ENCODE results near the gene FRMPD4. TPM values are rescaled to one million over a fixed set of nuclear protein-coding genes. Genes with fewer than 3 reads are reported as not detected.

Gene FRMPD4
- total and polyA plus RNA-seq, 2 of the 13 experiments (the other 11 are each of a cell fraction or from before 2014, with no cell fraction given) = not detected

DNA sequence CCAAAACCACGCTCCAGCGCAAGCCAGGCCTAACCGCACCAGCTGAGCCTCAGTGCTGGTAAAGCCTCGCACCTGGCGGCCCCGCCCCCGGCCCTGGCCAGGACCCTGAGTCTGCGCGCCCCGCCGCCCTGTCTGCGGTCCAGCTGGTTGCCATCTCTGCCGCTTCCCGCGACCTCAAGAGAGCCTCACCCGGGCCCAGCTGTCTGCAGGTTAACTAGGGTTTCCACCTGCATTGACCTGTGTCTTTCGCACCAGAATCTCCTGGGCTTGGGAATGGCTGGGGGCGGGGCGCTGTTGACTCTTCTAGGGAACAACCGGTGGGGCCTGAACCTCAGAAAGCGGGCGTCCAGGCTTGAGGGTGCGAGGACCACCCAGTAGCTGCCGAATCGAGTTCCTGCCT is 445.3 kb downstream of the FRMPD4 start:
- TF ChIP-seq ZNF431 (CRISPR knock-in tag; IDR thresholded peaks at IDR 0.05; ENCODE audit: borderline replicate concordance, low read depth) = no peak
- no peak for TF ChIP-seq ZNF883 (CRISPR knock-in tag; IDR thresholded peaks at IDR 0.05; ENCODE audit: not compliant biosample characterization)
- BruUV-seq (replicated peaks) = no TSS peak
- Histone ChIP-seq H3K79me2 (ENCODE audit: insufficient read depth, low read length) (no peaks in the 10 kb centered on the region), H2AFZ (ENCODE audit: low read length) (no peak overlapping the region), H3K27ac (ENCODE audit: extremely low read length, insufficient read depth, low read length) (no peak overlapping the region), H3K9ac (ENCODE audit: insufficient read depth, low read depth, low read length) (no peak overlapping the region), H3K9me3 (ENCODE audit: low read length) (no peaks in the 10 kb centered on the region), H3K4me2 (ENCODE audit: low read depth, low read length) (no peak overlapping the region), H4K20me1 (ENCODE audit: insufficient read depth, low read length) (no peaks in the 10 kb centered on the region), H3K4me1 (ENCODE audit: insufficient read depth, low read length) (no peaks in the 10 kb centered on the region), H3K27me3 (ENCODE audit: control insufficient read depth in 1 of 2, insufficient read depth in 2 of 2, low read length in 2 of 2) (no peaks in the 10 kb centered on the region), H3K4me3 (replicated peaks in 1 of 3; ENCODE audit: insufficient read depth in 1 of 3, low read depth in 2 of 3, low read length in 3 of 3) (no peak overlapping the region), H3K36me3 (replicated peaks in 1 of 2; ENCODE audit: control insufficient read depth in 1 of 2, insufficient read depth in 2 of 2, low read length in 2 of 2) (no peaks in the 10 kb centered on the region)
- ATAC-seq (no peak), FAIRE-seq (no peak), DNase-seq (ENCODE audit: low spot score) (no peak)
- ChIA-PET POLR2A (no interaction called here), CTCF (ENCODE audit: low intra/inter-chr PET ratio, low total read pairs) (no interaction called here)
- in situ Hi-C loops (cut with HindIII; ENCODE audit: extremely low pct_ligation_motif_present, low pct_unique_long_range_greater_than_20kb) = no loop called here
- intact Hi-C loops (cut with micrococcal nuclease; ENCODE audit: unreplicated experiment) = no loop called here
- no CpG with 5 or more reads among the region's 25 CpGs for WGBS (ENCODE audit: low lambda C conversion rate)

DNA sequence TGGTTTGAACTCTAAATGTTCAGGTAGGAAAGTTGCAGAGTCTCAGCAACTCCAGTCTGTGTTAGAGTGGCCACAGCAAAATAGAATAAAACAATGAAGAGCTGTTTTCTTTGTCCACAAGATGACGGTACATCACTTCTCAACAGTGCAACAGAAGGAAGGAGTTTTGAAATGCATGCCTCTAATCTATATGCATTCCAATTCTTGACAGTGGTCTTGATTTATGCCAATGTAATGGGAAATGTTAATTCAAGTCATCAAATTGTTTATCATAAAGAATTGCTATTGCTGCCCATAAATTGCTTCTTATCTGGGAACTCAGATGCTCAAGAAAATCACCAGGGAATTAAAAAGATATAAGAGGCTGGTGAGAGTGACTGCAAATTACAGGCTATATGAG is 457.4 kb downstream of the FRMPD4 start:
- no peaks in the 10 kb centered on the region for H3K36me3 ChIP-seq (replicated peaks in 1 of 2; ENCODE audit: control insufficient read depth in 1 of 2, insufficient read depth in 2 of 2, low read length in 2 of 2)
- no peaks in the 10 kb centered on the region for H3K4me1 ChIP-seq (ENCODE audit: insufficient read depth, low read length)
- H3K9ac ChIP-seq (ENCODE audit: insufficient read depth, low read depth, low read length) = no peak overlapping the region
- H3K27ac ChIP-seq (ENCODE audit: extremely low read length, insufficient read depth, low read length) = no peak overlapping the region
- H2AFZ ChIP-seq (ENCODE audit: low read length) = no peak overlapping the region
- H4K20me1 ChIP-seq (ENCODE audit: insufficient read depth, low read length) = no peaks in the 10 kb centered on the region
- ChIA-PET CTCF (ENCODE audit: low intra/inter-chr PET ratio, low total read pairs) (no interaction called here), POLR2A (no interaction called here)
- intact Hi-C loops (cut with micrococcal nuclease; ENCODE audit: unreplicated experiment) (no loop called here), in situ Hi-C loops (cut with HindIII; ENCODE audit: extremely low pct_ligation_motif_present, low pct_unique_long_range_greater_than_20kb) (no loop called here)
- 0% methylated on average over 1 of the region's 1 CpG for WGBS (ENCODE audit: low lambda C conversion rate)
- no peaks in the 10 kb centered on the region for H3K79me2 ChIP-seq (ENCODE audit: insufficient read depth, low read length)
- ATAC-seq (no peak), DNase-seq (ENCODE audit: low spot score) (no peak), FAIRE-seq (no peak)
- no peaks in the 10 kb centered on the region for H3K27me3 ChIP-seq (ENCODE audit: control insufficient read depth in 1 of 2, insufficient read depth in 2 of 2, low read length in 2 of 2)
- no TSS peak for BruUV-seq (replicated peaks)
- no peaks in the 10 kb centered on the region for H3K9me3 ChIP-seq (ENCODE audit: low read length)
- no peak overlapping the region for H3K4me3 ChIP-seq (replicated peaks in 1 of 3; ENCODE audit: insufficient read depth in 1 of 3, low read depth in 2 of 3, low read length in 3 of 3)
- no peak overlapping the region for H3K4me2 ChIP-seq (ENCODE audit: low read depth, low read length)
- TF ChIP-seq, protein P1, sequence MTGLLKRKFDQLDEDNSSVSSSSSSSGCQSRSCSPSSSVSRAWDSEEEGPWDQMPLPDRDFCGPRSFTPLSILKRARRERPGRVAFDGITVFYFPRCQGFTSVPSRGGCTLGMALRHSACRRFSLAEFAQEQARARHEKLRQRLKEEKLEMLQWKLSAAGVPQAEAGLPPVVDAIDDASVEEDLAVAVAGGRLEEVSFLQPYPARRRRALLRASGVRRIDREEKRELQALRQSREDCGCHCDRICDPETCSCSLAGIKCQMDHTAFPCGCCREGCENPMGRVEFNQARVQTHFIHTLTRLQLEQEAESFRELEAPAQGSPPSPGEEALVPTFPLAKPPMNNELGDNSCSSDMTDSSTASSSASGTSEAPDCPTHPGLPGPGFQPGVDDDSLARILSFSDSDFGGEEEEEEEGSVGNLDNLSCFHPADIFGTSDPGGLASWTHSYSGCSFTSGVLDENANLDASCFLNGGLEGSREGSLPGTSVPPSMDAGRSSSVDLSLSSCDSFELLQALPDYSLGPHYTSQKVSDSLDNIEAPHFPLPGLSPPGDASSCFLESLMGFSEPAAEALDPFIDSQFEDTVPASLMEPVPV (CRISPR knock-in tag; IDR thresholded peaks at IDR 0.05) = no peak
- TF ChIP-seq ZNF773 (CRISPR knock-in tag; IDR thresholded peaks at IDR 0.05; ENCODE audit: borderline replicate concordance) = no peak
- TF ChIP-seq AHR (CRISPR knock-in tag; IDR thresholded peaks at IDR 0.05) = no peak
- no peak for TF ChIP-seq KDM3A (CRISPR knock-in tag; IDR thresholded peaks at IDR 0.05; ENCODE audit: low read depth)
- TF ChIP-seq RBM22 (optimal IDR thresholded peaks at IDR 0.05; ENCODE audit: low read length) = no peak
- TF ChIP-seq, protein P2, sequence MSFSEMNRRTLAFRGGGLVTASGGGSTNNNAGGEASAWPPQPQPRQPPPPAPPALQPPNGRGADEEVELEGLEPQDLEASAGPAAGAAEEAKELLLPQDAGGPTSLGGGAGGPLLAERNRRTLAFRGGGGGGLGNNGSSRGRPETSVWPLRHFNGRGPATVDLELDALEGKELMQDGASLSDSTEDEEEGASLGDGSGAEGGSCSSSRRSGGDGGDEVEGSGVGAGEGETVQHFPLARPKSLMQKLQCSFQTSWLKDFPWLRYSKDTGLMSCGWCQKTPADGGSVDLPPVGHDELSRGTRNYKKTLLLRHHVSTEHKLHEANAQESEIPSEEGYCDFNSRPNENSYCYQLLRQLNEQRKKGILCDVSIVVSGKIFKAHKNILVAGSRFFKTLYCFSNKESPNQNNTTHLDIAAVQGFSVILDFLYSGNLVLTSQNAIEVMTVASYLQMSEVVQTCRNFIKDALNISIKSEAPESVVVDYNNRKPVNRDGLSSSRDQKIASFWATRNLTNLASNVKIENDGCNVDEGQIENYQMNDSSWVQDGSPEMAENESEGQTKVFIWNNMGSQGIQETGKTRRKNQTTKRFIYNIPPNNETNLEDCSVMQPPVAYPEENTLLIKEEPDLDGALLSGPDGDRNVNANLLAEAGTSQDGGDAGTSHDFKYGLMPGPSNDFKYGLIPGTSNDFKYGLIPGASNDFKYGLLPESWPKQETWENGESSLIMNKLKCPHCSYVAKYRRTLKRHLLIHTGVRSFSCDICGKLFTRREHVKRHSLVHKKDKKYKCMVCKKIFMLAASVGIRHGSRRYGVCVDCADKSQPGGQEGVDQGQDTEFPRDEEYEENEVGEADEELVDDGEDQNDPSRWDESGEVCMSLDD (CRISPR knock-in tag; IDR thresholded peaks at IDR 0.05; ENCODE audit: borderline replicate concordance) = no peak
- no peak for TF ChIP-seq RFX3 (CRISPR knock-in tag; IDR thresholded peaks at IDR 0.05)
- no peak for TF ChIP-seq MXI1 (IDR thresholded peaks at IDR 0.05; ENCODE audit: borderline replicate concordance, low read depth, low read length)
- TF ChIP-seq HCFC1 (IDR thresholded peaks at IDR 0.05; ENCODE audit: low read depth, low read length) = no peak
- TF ChIP-seq, protein P3, sequence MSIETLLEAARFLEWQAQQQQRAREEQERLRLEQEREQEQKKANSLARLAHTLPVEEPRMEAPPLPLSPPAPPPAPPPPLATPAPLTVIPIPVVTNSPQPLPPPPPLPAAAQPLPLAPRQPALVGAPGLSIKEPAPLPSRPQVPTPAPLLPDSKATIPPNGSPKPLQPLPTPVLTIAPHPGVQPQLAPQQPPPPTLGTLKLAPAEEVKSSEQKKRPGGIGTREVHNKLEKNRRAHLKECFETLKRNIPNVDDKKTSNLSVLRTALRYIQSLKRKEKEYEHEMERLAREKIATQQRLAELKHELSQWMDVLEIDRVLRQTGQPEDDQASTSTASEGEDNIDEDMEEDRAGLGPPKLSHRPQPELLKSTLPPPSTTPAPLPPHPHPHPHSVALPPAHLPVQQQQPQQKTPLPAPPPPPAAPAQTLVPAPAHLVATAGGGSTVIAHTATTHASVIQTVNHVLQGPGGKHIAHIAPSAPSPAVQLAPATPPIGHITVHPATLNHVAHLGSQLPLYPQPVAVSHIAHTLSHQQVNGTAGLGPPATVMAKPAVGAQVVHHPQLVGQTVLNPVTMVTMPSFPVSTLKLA (IDR thresholded peaks at IDR 0.05) = no peak

Data from HepG2 (cell line).